ENCODE results near the gene SREBF2. TPM values are rescaled to one million over a fixed set of nuclear protein-coding genes. Genes with fewer than 3 reads are reported as not detected.

The SREBF2 gene
- total and polyA plus RNA-seq, 4 donors = 68.1 to 155 (median 75.9) TPM

DNA sequence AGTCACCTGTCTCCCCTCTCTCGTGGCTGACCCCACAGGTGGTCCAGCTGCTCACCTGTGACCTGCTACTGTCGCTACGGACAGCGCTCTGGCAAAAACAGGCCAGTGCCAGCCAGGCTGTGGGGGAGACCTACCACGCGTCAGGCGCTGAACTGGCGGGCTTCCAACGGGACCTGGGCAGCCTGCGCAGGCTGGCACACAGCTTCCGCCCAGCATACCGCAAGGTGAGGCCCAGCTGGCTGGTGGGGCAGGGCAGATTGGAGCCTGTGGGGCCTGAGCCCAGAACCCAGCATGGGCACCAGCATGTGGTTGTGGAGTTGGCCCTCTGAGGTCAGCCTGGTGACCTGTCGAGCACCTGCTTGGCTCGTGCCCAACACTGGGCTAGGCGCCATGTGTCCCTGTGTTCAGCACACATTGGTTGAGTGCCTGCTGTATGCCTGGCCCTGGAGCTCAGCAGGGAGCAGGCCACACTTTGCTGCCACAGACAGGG lies 70.1 kb downstream of the SREBF2 start:
- TF ChIP-seq, protein P1, sequence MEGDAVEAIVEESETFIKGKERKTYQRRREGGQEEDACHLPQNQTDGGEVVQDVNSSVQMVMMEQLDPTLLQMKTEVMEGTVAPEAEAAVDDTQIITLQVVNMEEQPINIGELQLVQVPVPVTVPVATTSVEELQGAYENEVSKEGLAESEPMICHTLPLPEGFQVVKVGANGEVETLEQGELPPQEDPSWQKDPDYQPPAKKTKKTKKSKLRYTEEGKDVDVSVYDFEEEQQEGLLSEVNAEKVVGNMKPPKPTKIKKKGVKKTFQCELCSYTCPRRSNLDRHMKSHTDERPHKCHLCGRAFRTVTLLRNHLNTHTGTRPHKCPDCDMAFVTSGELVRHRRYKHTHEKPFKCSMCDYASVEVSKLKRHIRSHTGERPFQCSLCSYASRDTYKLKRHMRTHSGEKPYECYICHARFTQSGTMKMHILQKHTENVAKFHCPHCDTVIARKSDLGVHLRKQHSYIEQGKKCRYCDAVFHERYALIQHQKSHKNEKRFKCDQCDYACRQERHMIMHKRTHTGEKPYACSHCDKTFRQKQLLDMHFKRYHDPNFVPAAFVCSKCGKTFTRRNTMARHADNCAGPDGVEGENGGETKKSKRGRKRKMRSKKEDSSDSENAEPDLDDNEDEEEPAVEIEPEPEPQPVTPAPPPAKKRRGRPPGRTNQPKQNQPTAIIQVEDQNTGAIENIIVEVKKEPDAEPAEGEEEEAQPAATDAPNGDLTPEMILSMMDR (IDR thresholded peaks at IDR 0.05; ENCODE audit: control extremely low read depth, extremely low read depth) = no peak
- Histone ChIP-seq H3K27ac (ENCODE audit: low read depth in 1 of 2, low read length in 1 of 2) (peak overlapping the region in 1 of 2 donors; percentile 51), H3K9me3 (ENCODE audit: control insufficient read depth in 4 of 4, insufficient read depth in 3 of 4, low read length in 3 of 4) (peaks cover 0 to 2% (median 0%) of the 10 kb centered on the region in 4 donors), H3K4me3 (no peak overlapping the region), H3K9ac (ENCODE audit: insufficient read depth in 1 of 2, low read length in 2 of 2) (no peak overlapping the region), H3K4me1 (ENCODE audit: control insufficient read depth in 5 of 5, insufficient read depth in 5 of 5, low read length in 5 of 5) (peaks cover 0 to 3% (median 0%) of the 10 kb centered on the region in 5 donors), H3K27me3 (ENCODE audit: control insufficient read depth in 3 of 3, insufficient read depth in 3 of 3, low read length in 2 of 3) (no peaks in the 10 kb centered on the region), H3K36me3 (ENCODE audit: control insufficient read depth in 4 of 4, insufficient read depth in 4 of 4, low read length in 4 of 4) (peaks cover 2 to 81% (median 40%) of the 10 kb centered on the region in 4 donors)
- no peak for DNase-seq
- ATAC-seq (ENCODE audit: insufficient read depth, low FRiP score) = no peak
- WGBS, 2 donors = 90 to 98% methylated on average over 15 of the region's 15 CpGs

- no peak overlapping the region for H3K9ac ChIP-seq (ENCODE audit: insufficient read depth in 1 of 2, low read length in 2 of 2)
- TF ChIP-seq, protein P1 (IDR thresholded peaks at IDR 0.05; ENCODE audit: control extremely low read depth, extremely low read depth) = no peak
- DNase-seq (no peak), ATAC-seq (ENCODE audit: insufficient read depth, low FRiP score) (no peak)
- H3K36me3 ChIP-seq (ENCODE audit: control insufficient read depth in 4 of 4, insufficient read depth in 4 of 4, low read length in 4 of 4) = peaks cover 2 to 66% (median 32%) of the 10 kb centered on the region in 4 donors
- peaks cover 0 to 7% (median 0%) of the 10 kb centered on the region in 3 donors for H3K27me3 ChIP-seq (ENCODE audit: control insufficient read depth in 3 of 3, insufficient read depth in 3 of 3, low read length in 2 of 3)
- H3K27ac ChIP-seq (ENCODE audit: low read depth in 1 of 2, low read length in 1 of 2) = no peak overlapping the region
- 95% methylated on average over 24 of the region's 24 CpGs for WGBS, 2 donors
- H3K9me3 ChIP-seq (ENCODE audit: control insufficient read depth in 4 of 4, insufficient read depth in 3 of 4, low read length in 3 of 4) = peaks cover 0 to 2% (median 0%) of the 10 kb centered on the region in 4 donors
- H3K4me1 ChIP-seq (ENCODE audit: control insufficient read depth in 5 of 5, insufficient read depth in 5 of 5, low read length in 5 of 5) = peaks cover 0 to 3% (median 0%) of the 10 kb centered on the region in 5 donors
- no peak overlapping the region for H3K4me3 ChIP-seq
Observed at GRCh38 chr22:41904450-41905410, 71.8 kb downstream of the SREBF2 start.

DNA sequence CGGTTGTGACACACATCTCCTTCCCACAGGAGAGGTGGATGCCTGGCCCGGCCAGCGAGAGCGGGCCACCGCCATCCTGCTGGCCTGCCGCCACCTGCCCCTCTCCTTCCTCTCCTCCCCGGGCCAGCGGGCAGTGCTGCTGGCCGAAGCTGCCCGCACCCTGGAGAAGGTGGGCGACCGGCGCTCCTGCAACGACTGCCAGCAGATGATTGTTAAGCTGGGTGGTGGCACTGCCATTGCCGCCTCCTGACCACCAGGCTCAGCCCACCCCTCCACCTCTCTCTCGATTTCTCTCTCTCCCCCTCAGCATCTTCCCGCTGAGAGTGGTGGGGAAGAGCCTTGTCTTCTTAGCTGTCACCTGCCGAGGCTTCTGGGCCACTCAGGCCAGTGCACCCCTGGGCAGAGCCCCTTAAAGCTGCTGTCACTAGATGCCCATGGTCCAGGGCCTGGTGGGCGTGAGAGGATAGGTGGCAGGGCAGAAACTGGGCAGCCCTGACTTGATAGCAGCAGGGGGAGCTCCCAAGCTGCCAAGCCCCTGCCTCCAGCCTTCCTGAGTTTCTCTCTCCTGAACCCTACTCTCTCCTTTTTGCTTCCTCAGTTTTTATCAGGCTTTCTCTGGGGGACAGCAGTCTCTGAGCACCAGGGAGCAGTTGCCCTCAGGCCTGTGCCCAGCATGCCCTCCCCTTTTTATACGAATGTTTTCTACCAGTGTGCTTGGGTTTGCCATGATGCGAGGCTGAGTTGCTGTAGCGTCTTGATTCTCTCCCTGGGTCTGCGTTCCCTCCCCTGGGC lies 72.7 kb downstream of the SREBF2 start:
- Histone ChIP-seq H3K4me3 (no peak overlapping the region), H3K9ac (ENCODE audit: insufficient read depth in 1 of 2, low read length in 2 of 2) (no peak overlapping the region), H3K27ac (ENCODE audit: low read depth in 1 of 2, low read length in 1 of 2) (no peak overlapping the region), H3K4me1 (ENCODE audit: control insufficient read depth in 5 of 5, insufficient read depth in 5 of 5, low read length in 5 of 5) (peaks cover 0 to 7% (median 4%) of the 10 kb centered on the region in 5 donors), H3K36me3 (ENCODE audit: control insufficient read depth in 4 of 4, insufficient read depth in 4 of 4, low read length in 4 of 4) (peaks cover 2 to 57% (median 25%) of the 10 kb centered on the region in 4 donors), H3K9me3 (ENCODE audit: control insufficient read depth in 4 of 4, insufficient read depth in 3 of 4, low read length in 3 of 4) (no peaks in the 10 kb centered on the region), H3K27me3 (ENCODE audit: control insufficient read depth in 3 of 3, insufficient read depth in 3 of 3, low read length in 2 of 3) (peaks cover 0 to 8% (median 0%) of the 10 kb centered on the region in 3 donors)
- ATAC-seq (ENCODE audit: insufficient read depth, low FRiP score) (no peak), DNase-seq (no peak)
- 93 to 95% methylated on average over 23 of the region's 23 CpGs for WGBS, 2 donors
- TF ChIP-seq, protein P1 (IDR thresholded peaks at IDR 0.05; ENCODE audit: control extremely low read depth, extremely low read depth) = no peak
